Measurements from ENCODE around the gene LRRC37B. TPM values are rescaled to one million over a fixed set of nuclear protein-coding genes. Genes with fewer than 3 reads are reported as not detected.
"Not testable (repeated sequence)": the region's sequence is repeated elsewhere in the genome, so short reads cannot be mapped to it uniquely, and the experiment has no call there.

LRRC37B gene
- total and polyA plus RNA-seq, 4 donors, result 8.1 to 38.9 (median 16.4) TPM

DNA sequence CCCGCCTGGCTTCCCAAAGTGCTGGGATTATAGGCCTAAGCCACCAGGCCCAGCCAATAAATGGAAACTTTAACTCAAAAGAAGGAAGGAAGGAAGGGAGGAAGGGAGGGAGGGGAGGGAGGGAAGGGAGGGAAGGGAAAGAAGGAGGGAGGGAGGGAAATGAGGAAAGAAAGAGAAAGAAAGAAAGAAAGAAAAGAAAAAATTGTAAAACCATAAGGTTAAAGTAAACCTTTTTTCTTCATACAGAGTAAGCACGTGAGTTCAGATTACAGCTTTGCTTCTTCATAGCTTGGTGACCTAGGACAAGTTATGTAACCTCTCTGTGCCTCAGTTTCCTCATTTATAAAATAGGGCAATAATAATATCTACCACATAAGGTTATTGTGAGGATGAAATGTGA, 26.0 kb downstream of the LRRC37B start:
- Histone ChIP-seq H3K4me3 (no peak overlapping the region), H3K36me3 (ENCODE audit: control insufficient read depth in 4 of 4, insufficient read depth in 4 of 4, low read length in 4 of 4) (peaks cover 2 to 11% (median 5%) of the 10 kb centered on the region in 4 donors), H3K9me3 (ENCODE audit: control insufficient read depth in 4 of 4, insufficient read depth in 3 of 4, low read length in 3 of 4) (no peaks in the 10 kb centered on the region), H3K9ac (ENCODE audit: insufficient read depth in 1 of 2, low read length in 2 of 2) (no peak overlapping the region), H3K4me1 (ENCODE audit: control insufficient read depth in 5 of 5, insufficient read depth in 5 of 5, low read length in 5 of 5) (no peaks in the 10 kb centered on the region), H3K27me3 (ENCODE audit: control insufficient read depth in 3 of 3, insufficient read depth in 3 of 3, low read length in 2 of 3) (no peaks in the 10 kb centered on the region), H3K27ac (ENCODE audit: low read depth in 1 of 2, low read length in 1 of 2) (no peak overlapping the region)
- WGBS, 2 donors, result 98 to 100% methylated on average over 2 of the region's 2 CpGs
- no peak for DNase-seq
- TF ChIP-seq, protein P1, sequence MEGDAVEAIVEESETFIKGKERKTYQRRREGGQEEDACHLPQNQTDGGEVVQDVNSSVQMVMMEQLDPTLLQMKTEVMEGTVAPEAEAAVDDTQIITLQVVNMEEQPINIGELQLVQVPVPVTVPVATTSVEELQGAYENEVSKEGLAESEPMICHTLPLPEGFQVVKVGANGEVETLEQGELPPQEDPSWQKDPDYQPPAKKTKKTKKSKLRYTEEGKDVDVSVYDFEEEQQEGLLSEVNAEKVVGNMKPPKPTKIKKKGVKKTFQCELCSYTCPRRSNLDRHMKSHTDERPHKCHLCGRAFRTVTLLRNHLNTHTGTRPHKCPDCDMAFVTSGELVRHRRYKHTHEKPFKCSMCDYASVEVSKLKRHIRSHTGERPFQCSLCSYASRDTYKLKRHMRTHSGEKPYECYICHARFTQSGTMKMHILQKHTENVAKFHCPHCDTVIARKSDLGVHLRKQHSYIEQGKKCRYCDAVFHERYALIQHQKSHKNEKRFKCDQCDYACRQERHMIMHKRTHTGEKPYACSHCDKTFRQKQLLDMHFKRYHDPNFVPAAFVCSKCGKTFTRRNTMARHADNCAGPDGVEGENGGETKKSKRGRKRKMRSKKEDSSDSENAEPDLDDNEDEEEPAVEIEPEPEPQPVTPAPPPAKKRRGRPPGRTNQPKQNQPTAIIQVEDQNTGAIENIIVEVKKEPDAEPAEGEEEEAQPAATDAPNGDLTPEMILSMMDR (IDR thresholded peaks at IDR 0.05; ENCODE audit: control extremely low read depth, extremely low read depth), result no peak
- ATAC-seq (ENCODE audit: insufficient read depth, low FRiP score), result no peak

DNA sequence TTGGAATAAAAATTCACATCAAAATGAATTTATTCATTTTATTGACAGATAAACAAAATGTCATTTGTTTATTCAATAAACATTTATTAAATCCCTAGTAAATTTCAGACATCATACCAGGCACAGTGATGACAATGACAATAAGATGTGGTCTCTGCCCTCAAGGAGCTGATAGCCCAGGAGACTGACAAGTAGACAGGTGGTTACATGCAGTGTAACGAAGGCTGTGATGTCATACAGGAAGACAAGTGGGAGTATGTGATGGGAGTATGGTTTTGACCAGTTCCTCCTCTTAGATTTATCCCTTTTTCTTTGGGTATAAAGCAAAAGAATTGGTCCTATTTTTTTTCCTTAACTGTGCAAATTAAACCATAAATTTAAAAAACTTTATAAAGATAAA, 26.6 kb downstream of the LRRC37B start:
- H3K9ac ChIP-seq (ENCODE audit: insufficient read depth in 1 of 2, low read length in 2 of 2); ATAC-seq (ENCODE audit: insufficient read depth, low FRiP score); H3K4me3 ChIP-seq; DNase-seq; H3K27me3 ChIP-seq (ENCODE audit: control insufficient read depth in 3 of 3, insufficient read depth in 3 of 3, low read length in 2 of 3); H3K9me3 ChIP-seq (ENCODE audit: control insufficient read depth in 4 of 4, insufficient read depth in 3 of 4, low read length in 3 of 4); H3K4me1 ChIP-seq (ENCODE audit: control insufficient read depth in 5 of 5, insufficient read depth in 5 of 5, low read length in 5 of 5); H3K27ac ChIP-seq (ENCODE audit: low read depth in 1 of 2, low read length in 1 of 2): not testable (repeated sequence)
- 33 to 73% methylated on average over 1 of the region's 1 CpG for WGBS, 2 donors
- H3K36me3 ChIP-seq (ENCODE audit: control insufficient read depth in 4 of 4, insufficient read depth in 4 of 4, low read length in 4 of 4), result peaks cover 2 to 11% (median 5%) of the 10 kb centered on the region in 4 donors

DNA sequence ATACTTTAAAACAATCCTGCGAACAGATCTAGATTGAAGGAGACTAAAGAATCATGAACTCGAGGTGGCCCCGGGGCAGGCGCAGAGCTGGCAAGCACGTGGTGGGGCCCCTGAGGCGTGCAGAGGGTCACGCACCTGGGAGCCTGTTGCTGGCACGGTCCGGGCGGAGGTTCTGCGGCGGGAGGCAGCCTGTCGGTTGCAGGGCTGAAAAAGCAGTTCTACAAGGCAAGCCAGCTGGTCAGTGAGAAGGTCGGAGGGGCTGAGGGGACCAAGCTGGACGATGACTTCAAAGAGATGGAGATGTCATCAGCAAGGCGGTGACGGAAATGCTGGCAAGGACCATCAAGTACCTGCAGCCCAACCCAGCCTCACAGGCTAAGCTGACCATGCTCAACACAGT, 33.1 kb downstream of the LRRC37B start:
- ATAC-seq (ENCODE audit: insufficient read depth, low FRiP score); H3K27ac ChIP-seq (ENCODE audit: low read depth in 1 of 2, low read length in 1 of 2); H3K9ac ChIP-seq (ENCODE audit: insufficient read depth in 1 of 2, low read length in 2 of 2); DNase-seq; H3K27me3 ChIP-seq (ENCODE audit: control insufficient read depth in 3 of 3, insufficient read depth in 3 of 3, low read length in 2 of 3); H3K4me3 ChIP-seq; H3K4me1 ChIP-seq (ENCODE audit: control insufficient read depth in 5 of 5, insufficient read depth in 5 of 5, low read length in 5 of 5); H3K9me3 ChIP-seq (ENCODE audit: control insufficient read depth in 4 of 4, insufficient read depth in 3 of 4, low read length in 3 of 4): not testable (repeated sequence)
- peaks cover 0 to 18% (median 12%) of the 10 kb centered on the region in 4 donors for H3K36me3 ChIP-seq (ENCODE audit: control insufficient read depth in 4 of 4, insufficient read depth in 4 of 4, low read length in 4 of 4)
- 96% methylated on average over 17 of the region's 17 CpGs for WGBS, 2 donors

DNA sequence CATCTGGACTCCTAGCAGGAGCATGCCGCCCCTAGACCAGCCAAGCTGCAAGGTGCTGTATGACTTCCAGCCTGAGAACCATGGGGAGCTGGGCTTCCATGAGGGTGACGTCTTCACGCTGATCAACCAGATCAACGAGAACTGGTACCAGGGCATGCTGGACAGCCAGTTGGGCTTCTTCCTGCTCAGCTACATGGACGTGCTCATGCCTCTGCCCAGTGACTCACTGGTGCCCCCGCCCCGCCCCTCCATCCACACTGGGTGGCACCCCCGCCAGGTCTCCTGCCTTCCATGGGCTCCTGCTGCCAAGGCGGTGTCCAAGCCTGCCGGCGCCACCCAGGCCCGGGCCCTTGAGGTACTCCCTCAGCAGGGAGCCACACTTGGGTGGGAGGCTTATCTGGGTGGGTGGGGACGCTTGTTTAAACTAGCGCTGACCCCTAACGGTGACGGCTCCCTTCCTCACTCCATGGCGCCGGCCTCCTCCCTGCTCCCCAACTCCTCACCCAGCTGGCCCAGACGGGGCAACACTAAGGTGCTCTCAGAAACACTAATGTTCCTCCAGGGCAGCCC, 34.2 kb downstream of the LRRC37B start:
- H3K27ac ChIP-seq (ENCODE audit: low read depth in 1 of 2, low read length in 1 of 2); H3K4me1 ChIP-seq (ENCODE audit: control insufficient read depth in 5 of 5, insufficient read depth in 5 of 5, low read length in 5 of 5); H3K9me3 ChIP-seq (ENCODE audit: control insufficient read depth in 4 of 4, insufficient read depth in 3 of 4, low read length in 3 of 4); H3K9ac ChIP-seq (ENCODE audit: insufficient read depth in 1 of 2, low read length in 2 of 2); ATAC-seq (ENCODE audit: insufficient read depth, low FRiP score); H3K4me3 ChIP-seq; DNase-seq; H3K27me3 ChIP-seq (ENCODE audit: control insufficient read depth in 3 of 3, insufficient read depth in 3 of 3, low read length in 2 of 3): not testable (repeated sequence)
- peaks cover 0 to 15% (median 8%) of the 10 kb centered on the region in 4 donors for H3K36me3 ChIP-seq (ENCODE audit: control insufficient read depth in 4 of 4, insufficient read depth in 4 of 4, low read length in 4 of 4)
- 96 to 97% methylated on average over 17 to 19 of the region's 19 CpGs for WGBS, 2 donors

DNA sequence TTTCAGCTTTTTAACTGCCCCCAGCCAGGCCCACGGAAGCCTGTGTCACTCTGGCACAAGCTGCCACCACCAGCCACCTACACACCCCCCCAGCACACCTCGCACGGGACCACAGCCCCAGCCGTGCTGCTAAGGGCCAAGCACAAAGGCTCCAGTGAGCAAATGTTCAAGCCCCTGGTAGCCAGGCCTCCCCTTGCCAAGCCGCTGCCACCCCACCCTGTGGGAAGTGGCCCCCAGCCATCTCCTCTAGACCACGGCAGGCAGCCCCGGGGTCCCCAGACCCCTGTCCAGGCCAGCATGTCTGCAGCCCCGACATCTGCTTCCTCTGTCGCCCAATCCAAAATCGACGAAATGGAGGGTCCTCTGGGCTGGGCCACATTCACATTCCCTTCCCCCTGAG, 35.1 kb downstream of the LRRC37B start:
- H3K9me3 ChIP-seq (ENCODE audit: control insufficient read depth in 4 of 4, insufficient read depth in 3 of 4, low read length in 3 of 4); DNase-seq; H3K27me3 ChIP-seq (ENCODE audit: control insufficient read depth in 3 of 3, insufficient read depth in 3 of 3, low read length in 2 of 3); H3K4me1 ChIP-seq (ENCODE audit: control insufficient read depth in 5 of 5, insufficient read depth in 5 of 5, low read length in 5 of 5); H3K4me3 ChIP-seq; H3K27ac ChIP-seq (ENCODE audit: low read depth in 1 of 2, low read length in 1 of 2); H3K9ac ChIP-seq (ENCODE audit: insufficient read depth in 1 of 2, low read length in 2 of 2); ATAC-seq (ENCODE audit: insufficient read depth, low FRiP score): not testable (repeated sequence)
- H3K36me3 ChIP-seq (ENCODE audit: control insufficient read depth in 4 of 4, insufficient read depth in 4 of 4, low read length in 4 of 4), result peaks cover 0 to 15% (median 6%) of the 10 kb centered on the region in 4 donors
- 97 to 98% methylated on average over 9 to 11 of the region's 11 CpGs for WGBS, 2 donors

DNA sequence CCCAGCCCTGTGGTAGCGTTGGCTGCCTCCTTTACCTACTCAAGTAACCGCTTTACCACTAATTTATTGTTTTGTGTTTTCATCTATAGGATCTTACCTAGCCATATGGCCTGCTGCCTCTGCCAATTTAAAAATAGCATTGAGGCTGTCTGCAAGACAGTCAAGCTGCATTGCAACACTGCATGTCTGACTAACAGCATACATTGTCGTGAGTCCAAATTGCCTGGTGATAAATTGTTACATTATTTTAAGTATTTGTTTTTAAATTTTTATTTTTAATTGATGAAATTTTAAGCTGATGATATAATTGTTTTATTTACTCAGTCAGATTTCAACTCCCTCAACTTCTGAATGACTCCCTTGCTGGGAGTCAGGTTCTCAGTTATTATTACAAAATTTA, 38.4 kb downstream of the LRRC37B start:
- not testable (repeated sequence) for H3K4me3 ChIP-seq; H3K4me1 ChIP-seq (ENCODE audit: control insufficient read depth in 5 of 5, insufficient read depth in 5 of 5, low read length in 5 of 5); DNase-seq; ATAC-seq (ENCODE audit: insufficient read depth, low FRiP score); H3K27me3 ChIP-seq (ENCODE audit: control insufficient read depth in 3 of 3, insufficient read depth in 3 of 3, low read length in 2 of 3); H3K9ac ChIP-seq (ENCODE audit: insufficient read depth in 1 of 2, low read length in 2 of 2); H3K27ac ChIP-seq (ENCODE audit: low read depth in 1 of 2, low read length in 1 of 2); H3K9me3 ChIP-seq (ENCODE audit: control insufficient read depth in 4 of 4, insufficient read depth in 3 of 4, low read length in 3 of 4)
- H3K36me3 ChIP-seq (ENCODE audit: control insufficient read depth in 4 of 4, insufficient read depth in 4 of 4, low read length in 4 of 4), result peaks cover 0 to 12% (median 3%) of the 10 kb centered on the region in 4 donors
- WGBS, 2 donors, result 85% methylated on average over 3 of the region's 3 CpGs

DNA sequence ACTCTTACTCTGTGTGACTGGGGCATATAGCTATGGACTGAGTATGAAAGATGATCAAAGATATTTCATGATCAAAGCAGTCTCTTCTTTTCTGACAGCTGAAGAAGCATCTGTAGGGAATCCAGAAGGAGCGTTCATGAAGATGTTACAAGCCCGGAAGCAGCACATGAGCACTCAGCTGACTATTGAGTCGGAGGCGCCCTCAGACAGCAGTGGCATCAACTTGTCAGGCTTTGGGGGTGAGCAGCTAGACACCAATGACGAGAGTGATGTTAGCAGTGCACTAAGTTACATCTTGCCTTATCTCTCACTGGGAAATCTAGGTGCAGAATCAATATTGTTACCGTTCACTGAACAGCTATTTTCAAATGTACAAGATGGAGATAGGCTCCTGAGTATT, 40.5 kb downstream of the LRRC37B start:
- not testable (repeated sequence) for H3K9ac ChIP-seq (ENCODE audit: insufficient read depth in 1 of 2, low read length in 2 of 2); H3K4me1 ChIP-seq (ENCODE audit: control insufficient read depth in 5 of 5, insufficient read depth in 5 of 5, low read length in 5 of 5); DNase-seq; H3K27ac ChIP-seq (ENCODE audit: low read depth in 1 of 2, low read length in 1 of 2); H3K4me3 ChIP-seq; H3K9me3 ChIP-seq (ENCODE audit: control insufficient read depth in 4 of 4, insufficient read depth in 3 of 4, low read length in 3 of 4); ATAC-seq (ENCODE audit: insufficient read depth, low FRiP score); H3K36me3 ChIP-seq (ENCODE audit: control insufficient read depth in 4 of 4, insufficient read depth in 4 of 4, low read length in 4 of 4); H3K27me3 ChIP-seq (ENCODE audit: control insufficient read depth in 3 of 3, insufficient read depth in 3 of 3, low read length in 2 of 3)
- 95 to 97% methylated on average over 6 of the region's 6 CpGs for WGBS, 2 donors

DNA sequence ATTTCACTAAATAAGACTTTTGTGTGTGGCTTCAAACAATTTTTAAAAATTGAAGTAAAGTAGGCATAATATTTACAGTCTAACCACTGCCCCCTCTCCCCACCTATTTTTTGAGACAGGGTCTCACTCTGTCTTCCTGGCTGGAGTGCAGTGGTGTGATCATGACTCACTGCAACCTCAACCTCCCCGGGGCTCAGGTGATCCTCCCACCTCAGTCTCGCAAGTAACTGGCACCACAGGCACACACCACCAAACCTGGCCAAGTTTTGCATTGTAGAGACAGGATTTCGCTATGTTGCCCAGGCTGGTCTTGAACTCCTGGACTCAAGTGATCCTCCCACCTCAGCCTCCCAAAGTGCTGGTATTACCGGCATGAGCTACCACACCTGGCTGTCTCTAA, 47.8 kb downstream of the LRRC37B start:
- H3K4me1 ChIP-seq (ENCODE audit: control insufficient read depth in 5 of 5, insufficient read depth in 5 of 5, low read length in 5 of 5); H3K9ac ChIP-seq (ENCODE audit: insufficient read depth in 1 of 2, low read length in 2 of 2); H3K36me3 ChIP-seq (ENCODE audit: control insufficient read depth in 4 of 4, insufficient read depth in 4 of 4, low read length in 4 of 4); DNase-seq; ATAC-seq (ENCODE audit: insufficient read depth, low FRiP score); H3K27ac ChIP-seq (ENCODE audit: low read depth in 1 of 2, low read length in 1 of 2); H3K27me3 ChIP-seq (ENCODE audit: control insufficient read depth in 3 of 3, insufficient read depth in 3 of 3, low read length in 2 of 3); H3K4me3 ChIP-seq; H3K9me3 ChIP-seq (ENCODE audit: control insufficient read depth in 4 of 4, insufficient read depth in 3 of 4, low read length in 3 of 4): not testable (repeated sequence)
- WGBS, 2 donors, result 80 to 82% methylated on average over 3 of the region's 4 CpGs
